Measurements from ENCODE around the gene TLCD3B.

DNA sequence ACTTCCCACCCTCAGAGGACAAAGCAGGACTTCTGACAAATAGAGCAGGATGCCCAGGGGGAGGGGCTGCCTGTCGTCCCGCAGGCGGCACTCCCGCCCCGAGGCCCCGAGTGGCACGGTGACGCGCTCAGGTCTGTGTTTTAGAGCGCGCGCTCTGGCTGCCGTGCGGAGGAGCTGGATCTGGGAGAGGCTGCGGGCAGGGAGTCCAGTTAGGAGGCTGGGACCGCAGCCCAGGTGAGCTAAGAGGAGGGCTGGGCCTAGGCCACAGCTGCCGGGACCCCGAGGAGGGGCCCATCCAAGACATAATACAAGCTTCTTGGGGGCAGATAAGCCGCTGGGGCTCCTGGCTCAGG lies 26.7 kb downstream of the TLCD3B start:
- TF ChIP-seq TAF1 (IDR thresholded peaks at IDR 0.05; ENCODE audit: low read depth): no peak
- TF ChIP-seq CEBPB (IDR thresholded peaks at IDR 0.05): no peak
- TF ChIP-seq, protein P1, sequence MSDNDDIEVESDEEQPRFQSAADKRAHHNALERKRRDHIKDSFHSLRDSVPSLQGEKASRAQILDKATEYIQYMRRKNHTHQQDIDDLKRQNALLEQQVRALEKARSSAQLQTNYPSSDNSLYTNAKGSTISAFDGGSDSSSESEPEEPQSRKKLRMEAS (IDR thresholded peaks at IDR 0.05): no peak
- TF ChIP-seq EP300 (IDR thresholded peaks at IDR 0.05; ENCODE audit: borderline replicate concordance): no peak
- TF ChIP-seq, protein P2, sequence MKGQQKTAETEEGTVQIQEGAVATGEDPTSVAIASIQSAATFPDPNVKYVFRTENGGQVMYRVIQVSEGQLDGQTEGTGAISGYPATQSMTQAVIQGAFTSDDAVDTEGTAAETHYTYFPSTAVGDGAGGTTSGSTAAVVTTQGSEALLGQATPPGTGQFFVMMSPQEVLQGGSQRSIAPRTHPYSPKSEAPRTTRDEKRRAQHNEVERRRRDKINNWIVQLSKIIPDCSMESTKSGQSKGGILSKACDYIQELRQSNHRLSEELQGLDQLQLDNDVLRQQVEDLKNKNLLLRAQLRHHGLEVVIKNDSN (IDR thresholded peaks at IDR 0.05): no peak
- no peak for TF ChIP-seq RAD21 (IDR thresholded peaks at IDR 0.05; ENCODE audit: low read depth)
